ENCODE measurements around the gene TTLL8. TPM values are rescaled to one million over a fixed set of nuclear protein-coding genes. Genes with fewer than 3 reads are reported as not detected.

The TTLL8 gene
- total RNA-seq, 1 experiment from 2014 or later, result not detected

GRCh38 chr22:50016308-50016987 lies 41.6 kb downstream of the TTLL8 start:
- Histone ChIP-seq H3K79me2 (ENCODE audit: insufficient read depth, low read length) (no peaks in the 10 kb centered on the region), H2AFZ (ENCODE audit: low read depth, low read length, poor library complexity, severe bottlenecking) (no peak overlapping the region), H3K4me3 (replicated peaks in 1 of 2; ENCODE audit: low read depth in 1 of 2, low read length in 2 of 2) (no peak overlapping the region), H4K20me1 (ENCODE audit: insufficient read depth) (no peaks in the 10 kb centered on the region), H3K27me3 (ENCODE audit: insufficient read depth, low read length) (no peaks in the 10 kb centered on the region), H3K4me2 (ENCODE audit: low read length) (no peak overlapping the region; the same call in 1 of the 2 replicates), H3K27ac (ENCODE audit: low read depth, low read length) (no peak overlapping the region), H3K9ac (ENCODE audit: low read length) (no peak overlapping the region), H3K9me3 (ENCODE audit: control insufficient read depth in 1 of 2, insufficient read depth in 1 of 2, low read depth in 1 of 2, low read length in 2 of 2) (peaks cover 0 to 6% of the 10 kb centered on the region in 2 experiments; a peak in 1 of 4 replicates), H3K36me3 (ENCODE audit: control insufficient read depth in 1 of 2, insufficient read depth in 2 of 2, low read length in 2 of 2) (no peaks in the 10 kb centered on the region), H3K9me2 (ENCODE audit: insufficient read depth) (no peaks in the 10 kb centered on the region), H3K4me1 (ENCODE audit: control insufficient read depth in 1 of 2, insufficient read depth in 2 of 2, low read length in 2 of 2) (peaks cover 0 to 8% of the 10 kb centered on the region in 2 experiments; a peak in 1 of 4 replicates)
- ChIA-PET POLR2A (no interaction called here), CTCF (no interaction called here), RAD21 (ENCODE audit: low non-redundant PET in 1 of 2, low total read pairs in 2 of 2, uncharacterized antibody in 2 of 2, unreplicated experiment in 2 of 2) (no interaction called here)
- no peak for DNase-seq (ENCODE audit: low read depth, low spot score)
- no TSS peak for BruUV-seq (replicated peaks)
- intact Hi-C loops (cut with micrococcal nuclease), result no loop called here
- ATAC-seq, result no peak
- TF ChIP-seq FOSL1 (IDR thresholded peaks at IDR 0.05; ENCODE audit: low read depth) (no peak), TCF7L2 (IDR thresholded peaks at IDR 0.05; ENCODE audit: borderline replicate concordance, extremely low read depth, insufficient read depth, insufficient read length) (no peak), POLR2AphosphoS5 (IDR thresholded peaks at IDR 0.05; ENCODE audit: low read depth, low read length) (no peak), MAX (IDR thresholded peaks at IDR 0.05) (no peak), REST (IDR thresholded peaks at IDR 0.05; ENCODE audit: low read depth) (no peak), ZFX (IDR thresholded peaks at IDR 0.05) (no peak), SIN3A (IDR thresholded peaks at IDR 0.05; ENCODE audit: low read depth) (no peak), ZBTB33 (IDR thresholded peaks at IDR 0.05; ENCODE audit: extremely low read depth, insufficient replicate concordance, low read length) (no peak), ATF3 (IDR thresholded peaks at IDR 0.05) (no peak), YY1 (IDR thresholded peaks at IDR 0.05; ENCODE audit: extremely low read depth, insufficient replicate concordance, low read depth, low read length) (no peak), EZH2phosphoT487 (IDR thresholded peaks at IDR 0.05; ENCODE audit: borderline replicate concordance) (no peak), SRF (IDR thresholded peaks at IDR 0.05; ENCODE audit: low read depth) (no peak), JUND (IDR thresholded peaks at IDR 0.05) (no peak), CEBPB (IDR thresholded peaks at IDR 0.05; ENCODE audit: low read depth) (no peak), ZNF274 (IDR thresholded peaks at IDR 0.05; ENCODE audit: low read depth, low read length) (no peak), ELF1 (IDR thresholded peaks at IDR 0.05; ENCODE audit: borderline replicate concordance, low read depth) (no peak), SP1 (IDR thresholded peaks at IDR 0.05; ENCODE audit: low read depth) (no peak), CTCF (IDR thresholded peaks at IDR 0.05 in 2 of 3, conservative IDR thresholded peaks at IDR 0.05 in 1 of 3; ENCODE audit: borderline replicate concordance in 1 of 3, insufficient read depth in 1 of 3, low read depth in 2 of 3, low read length in 2 of 3) (no peak), POLR2A (IDR thresholded peaks at IDR 0.05; ENCODE audit: borderline replicate concordance, extremely low read depth, insufficient read depth, insufficient read length) (no peak)

Data from HCT116 (cell line).